ENCODE measurements around the gene METTL8.

METTL8 gene

GRCh38 chr2:171433763-171434012 is at the start of gene METTL8:
Gene METTL8 (minus strand): TSS chr2:171433990. CDS start chr2:171392185, 41,805 bp downstream.
- DNase-seq = no peak

GRCh38 chr2:171482877-171483276 is 49.1 kb upstream of the METTL8 start:
- no peak for DNase-seq

GRCh38 chr2:171482308-171482707 is 48.5 kb upstream of the METTL8 start:
- DNase-seq = no peak

- DNase-seq = no peak
Observed at GRCh38 chr2:171480908-171481307, 47.1 kb upstream of the METTL8 start.

GRCh38 chr2:171479154-171479814 is 45.5 kb upstream of the METTL8 start:
- DNase-seq = no peak

GRCh38 chr2:171478345-171478744 is 44.6 kb upstream of the METTL8 start:
- no peak for DNase-seq

GRCh38 chr2:171475979-171476378 is 42.2 kb upstream of the METTL8 start:
- DNase-seq = no peak

GRCh38 chr2:171470129-171470528 is 36.3 kb upstream of the METTL8 start:
- DNase-seq = no peak

GRCh38 chr2:171469176-171469575 is 35.4 kb upstream of the METTL8 start:
- no peak for DNase-seq

GRCh38 chr2:171460537-171460936 is 26.7 kb upstream of the METTL8 start:
- no peak for DNase-seq

GRCh38 chr2:171459498-171459897 is 25.7 kb upstream of the METTL8 start:
- no peak for DNase-seq

GRCh38 chr2:171452773-171453172 is 19.0 kb upstream of the METTL8 start:
- DNase-seq = no peak

- DNase-seq = no peak
Observed at GRCh38 chr2:171451074-171451473, 17.3 kb upstream of the METTL8 start.

- no peak for DNase-seq
Observed at GRCh38 chr2:171447675-171448074, 13.9 kb upstream of the METTL8 start.

GRCh38 chr2:171441470-171441869 is 7.7 kb upstream of the METTL8 start:
- DNase-seq = no peak

- DNase-seq = no peak
Observed at GRCh38 chr2:171436307-171436706, 2.5 kb upstream of the METTL8 start.

GRCh38 chr2:171434013-171434989 is 511 bp upstream of the METTL8 start, which contains the start of gene DCAF17:
Gene DCAF17 (plus strand): TSS chr2:171434226. CDS start chr2:171434578, 352 bp downstream.
- DNase-seq = peak; percentile 85

- peak; percentile 34 for DNase-seq
Observed at GRCh38 chr2:171432969-171433762, 624 bp downstream of the METTL8 start.

- DNase-seq = no peak
Observed at GRCh38 chr2:171432206-171432968, 1.4 kb downstream of the METTL8 start.

GRCh38 chr2:171431677-171432167 is 2.1 kb downstream of the METTL8 start:
- no peak for DNase-seq

GRCh38 chr2:171430516-171431410 is 3.0 kb downstream of the METTL8 start:
- no peak for DNase-seq

Data from SIG-M5 (cell line).